ENCODE data around the gene FOXO4. TPM values are rescaled to one million over a fixed set of nuclear protein-coding genes. Genes with fewer than 3 reads are reported as not detected.

FOXO4 gene
- total RNA-seq, 2 experiments from 2014 or later: 6.0 to 8.7 TPM

- CTCF ChIA-PET: no interaction called here
Observed at GRCh38 chrX:71151366-71151765, 55.7 kb downstream of the FOXO4 start.

More at GRCh38 chrX:71151366-71151765, 55.7 kb downstream of the FOXO4 start:
- no peak overlapping the region for H3K4me3 Mint-ChIP-seq
- no peak for ATAC-seq
- no peak for TF ChIP-seq CTCF (IDR thresholded peaks at IDR 0.05)
- H3K27ac Mint-ChIP-seq: no peak overlapping the region
- no peaks in the 10 kb centered on the region for H3K27me3 Mint-ChIP-seq
- POLR2A ChIA-PET: no interaction called here
- H3K9me3 Mint-ChIP-seq: no peaks in the 10 kb centered on the region
- peaks cover 2% of the 10 kb centered on the region for H3K4me1 Mint-ChIP-seq (ENCODE audit: low read depth)
- no peak for DNase-seq
- intact Hi-C loops (cut with micrococcal nuclease): no loop called here
- no peaks in the 10 kb centered on the region for H3K36me3 Mint-ChIP-seq (ENCODE audit: low read depth)

Other genes with a start within 250 kb of the FOXO4 start
- gene TEX11, start 187.1 kb upstream of the FOXO4 start, total RNA-seq: not detected
- gene SLC7A3, start 164.8 kb upstream of the FOXO4 start, total RNA-seq: 1 to 10 TPM; 3.2 to 3.8 TPM
- 10 to 100 TPM; 33.5 to 34.6 TPM for gene SNX12, start 27.5 kb upstream of the FOXO4 start, total RNA-seq
- gene CXorf65, start 10.9 kb downstream of the FOXO4 start, total RNA-seq: 10 to 100 TPM; 17.3 to 20.0 TPM
- 100 to 1,000 TPM; 302 to 310 TPM for gene IL2RG, start 15.7 kb downstream of the FOXO4 start, total RNA-seq
- gene MED12, start 22.7 kb downstream of the FOXO4 start, total RNA-seq: 10 to 100 TPM; 49.2 to 52.0 TPM
- gene NLGN3, start 49.0 kb downstream of the FOXO4 start, total RNA-seq: under 1 TPM; 0.54 to 0.63 TPM
- gene GJB1, start 127.4 kb downstream of the FOXO4 start, total RNA-seq: not detected
- gene ZMYM3, start 158.3 kb downstream of the FOXO4 start, total RNA-seq: 10 to 100 TPM; 25.8 to 27.5 TPM
- gene NONO, start 187.8 kb downstream of the FOXO4 start, total RNA-seq: 100 to 1,000 TPM; 461 to 487 TPM
- 1 to 10 TPM; 5.3 to 6.7 TPM for gene ITGB1BP2, start 205.9 kb downstream of the FOXO4 start, total RNA-seq